Ureter (tissue), 1 donor: ENCODE measurements around the gene ZC3H12C. TPM values are rescaled to one million over a fixed set of nuclear protein-coding genes. Genes with fewer than 3 reads are reported as not detected.
"Not testable (repeated sequence)": the region's sequence is repeated elsewhere in the genome, so short reads cannot be mapped to it uniquely, and the experiment has no call there.

Experiments
- DNase-seq: peaks from one replicate; pipeline ENCODE4 v3.0.0-alpha.2; 2020; ENCODE audit warnings: low spot score
- total RNA-seq: library from RNA; stranded (reverse); gene quantifications from one replicate; pipeline ENCODE4 v1.2.4, GENCODE V29; 2023
- donor health status: DM: yes; HTN: yes; CAD: no.

Gene ZC3H12C
- total RNA-seq, 1 donor from 2014 or later = 19.1 TPM

DNA sequence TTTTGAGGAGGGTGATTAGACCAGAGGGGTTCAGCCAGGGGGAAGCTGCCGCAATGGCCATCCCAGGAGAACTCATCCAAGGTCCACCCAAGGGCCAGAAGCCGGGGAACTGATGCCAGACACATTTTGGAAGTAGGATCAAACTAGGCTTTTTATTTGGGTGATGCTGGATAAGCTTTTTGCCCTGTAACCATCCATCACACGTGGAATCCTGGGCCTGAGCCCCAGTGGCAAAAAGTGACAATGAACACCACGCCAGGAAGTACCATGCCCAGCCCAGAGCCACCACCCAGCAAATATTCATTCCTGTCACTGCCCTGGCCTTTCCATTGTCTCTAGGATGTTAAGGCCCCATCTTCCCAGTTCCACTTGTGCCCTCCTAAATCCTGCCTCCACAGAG lies 85.9 kb downstream of the ZC3H12C start:
- DNase-seq = no peak

DNA sequence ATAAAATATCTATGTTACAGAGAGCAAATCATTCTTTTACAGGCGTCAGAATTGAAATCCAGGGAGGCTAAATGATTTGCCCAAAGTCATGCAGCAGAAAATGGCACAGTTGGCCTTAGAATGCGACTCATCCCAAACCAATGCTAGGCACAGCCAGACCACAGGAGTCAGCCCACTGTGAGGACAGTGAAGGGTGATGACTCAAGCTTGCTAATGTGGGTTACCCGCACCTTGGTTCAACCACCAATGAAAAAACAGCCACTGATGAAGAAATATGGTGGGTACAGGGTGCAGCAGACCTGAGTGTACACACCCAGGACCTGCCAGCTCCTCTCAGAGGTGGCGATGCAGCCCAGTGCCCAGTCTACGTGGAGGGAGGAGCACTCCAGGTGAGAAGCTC lies 89.7 kb downstream of the ZC3H12C start:
- no peak for DNase-seq

DNA sequence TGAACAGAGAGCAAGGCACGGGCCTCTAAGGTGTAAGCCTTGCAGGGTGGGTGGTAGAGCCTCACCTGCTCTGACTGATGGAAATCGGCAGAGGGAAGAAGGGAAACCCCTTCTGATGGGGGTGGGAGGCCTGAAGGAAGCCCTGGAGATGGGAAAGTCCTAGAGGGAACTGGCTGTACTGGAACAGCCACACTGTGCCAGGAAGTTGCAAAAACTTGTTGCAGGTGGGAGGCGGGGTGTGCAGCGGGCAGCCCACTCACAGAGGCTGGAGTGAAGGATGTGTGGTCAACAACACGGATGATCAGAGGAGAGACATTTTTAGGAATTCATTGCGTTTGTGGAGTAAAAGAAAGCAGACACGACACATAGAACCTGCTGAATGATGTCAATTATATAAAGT lies 91.3 kb downstream of the ZC3H12C start:
- no peak for DNase-seq

DNA sequence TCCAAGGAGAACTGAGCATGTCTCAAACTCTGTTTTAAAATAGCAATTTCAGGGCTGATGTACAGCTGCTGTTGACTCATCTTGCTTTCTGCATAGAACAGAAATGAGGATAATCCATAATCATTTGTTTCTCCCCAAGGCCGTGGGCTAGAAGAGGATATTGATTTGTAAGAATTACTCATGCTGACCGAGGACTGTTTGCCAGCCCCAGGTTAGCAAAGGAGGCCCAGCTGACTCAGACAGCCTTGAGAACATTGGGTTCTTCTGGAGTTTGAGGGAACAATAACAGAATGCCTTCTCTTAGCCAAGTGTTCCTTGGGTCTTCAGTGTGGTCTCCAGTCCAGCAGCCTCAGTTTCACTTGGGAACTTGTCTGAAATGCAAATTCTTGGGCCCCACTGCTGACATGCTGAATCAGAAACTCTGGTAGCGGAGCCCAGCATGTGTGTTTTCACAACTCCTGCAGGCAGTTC lies 92.0 kb downstream of the ZC3H12C start:
- DNase-seq = no peak

DNA sequence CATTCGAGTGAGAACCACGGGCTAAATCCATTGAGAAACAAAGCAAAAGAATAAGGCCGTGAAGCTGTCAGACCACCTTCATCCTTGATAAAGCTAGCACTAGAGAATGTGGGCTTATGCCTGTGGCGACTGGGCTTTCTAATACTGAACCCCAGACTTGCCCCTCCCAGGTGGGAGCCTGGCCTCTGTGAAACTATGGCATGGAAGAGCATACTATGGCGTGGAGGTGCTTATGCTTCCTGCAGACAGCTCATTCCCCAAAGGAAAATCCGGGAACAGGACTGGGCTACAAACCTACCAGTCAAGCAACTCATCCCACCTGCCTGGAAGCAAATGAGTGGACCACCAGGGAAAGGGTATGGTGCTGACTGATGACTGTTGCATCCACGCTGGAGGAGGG lies 92.4 kb downstream of the ZC3H12C start:
- no peak for DNase-seq

DNA sequence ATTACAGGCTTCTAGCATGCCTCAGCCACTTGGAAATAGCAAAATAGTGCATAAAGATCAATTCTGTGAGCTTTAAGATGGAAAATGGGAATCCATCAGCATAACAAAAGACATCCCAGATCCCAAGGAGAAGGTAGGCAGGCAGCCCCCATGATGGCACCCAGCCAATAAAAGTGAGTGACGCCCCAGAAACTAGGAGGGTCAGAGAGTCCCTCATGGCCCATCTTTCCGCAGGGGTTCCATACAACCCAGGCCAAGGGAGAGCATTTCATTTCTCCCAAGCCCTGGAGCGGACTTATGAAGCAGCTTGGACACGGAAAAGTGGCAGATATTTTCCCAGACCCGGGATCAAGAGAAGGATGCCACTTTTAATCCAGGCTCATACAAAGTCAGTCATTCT lies 93.3 kb downstream of the ZC3H12C start:
- DNase-seq = no peak

DNA sequence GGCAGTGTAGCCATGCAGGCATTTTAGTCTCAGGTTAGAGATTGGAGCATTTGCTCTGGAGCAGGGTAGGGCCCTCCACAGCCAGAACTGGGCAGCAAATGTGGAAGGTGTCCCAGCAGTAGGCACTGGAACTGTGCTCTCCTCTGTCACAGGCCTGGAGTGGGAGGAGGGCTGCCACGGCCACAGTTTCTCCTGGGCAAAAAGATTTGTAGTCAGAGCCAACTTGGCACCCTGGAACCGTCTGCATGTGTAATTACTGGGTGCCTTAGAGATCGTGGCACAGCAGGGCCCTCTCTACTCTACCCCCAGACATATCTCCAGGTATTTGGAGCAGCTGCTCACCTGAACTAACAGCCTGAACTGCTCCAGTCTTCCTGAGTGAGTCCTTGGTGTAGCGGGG lies 93.7 kb downstream of the ZC3H12C start:
- no peak for DNase-seq

DNA sequence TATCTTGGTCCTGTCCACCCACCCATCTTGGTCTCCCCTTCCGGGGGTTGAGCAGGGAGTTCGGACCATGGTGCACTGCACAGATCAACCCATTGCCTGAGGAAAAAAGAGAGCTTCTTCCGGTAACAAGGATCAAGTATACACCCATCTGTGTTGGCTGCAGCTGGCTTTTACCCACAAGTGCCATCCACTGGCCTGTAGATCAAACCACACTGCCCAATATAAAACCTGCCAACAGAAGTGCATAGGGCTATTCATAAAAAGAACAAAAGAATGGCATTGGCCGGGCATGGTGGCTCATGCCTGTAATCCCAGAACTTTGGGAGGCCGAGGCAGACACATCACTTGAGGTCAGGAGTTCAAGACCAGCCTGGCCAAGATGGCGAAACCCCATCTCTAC lies 94.5 kb downstream of the ZC3H12C start:
- no peak for DNase-seq

DNA sequence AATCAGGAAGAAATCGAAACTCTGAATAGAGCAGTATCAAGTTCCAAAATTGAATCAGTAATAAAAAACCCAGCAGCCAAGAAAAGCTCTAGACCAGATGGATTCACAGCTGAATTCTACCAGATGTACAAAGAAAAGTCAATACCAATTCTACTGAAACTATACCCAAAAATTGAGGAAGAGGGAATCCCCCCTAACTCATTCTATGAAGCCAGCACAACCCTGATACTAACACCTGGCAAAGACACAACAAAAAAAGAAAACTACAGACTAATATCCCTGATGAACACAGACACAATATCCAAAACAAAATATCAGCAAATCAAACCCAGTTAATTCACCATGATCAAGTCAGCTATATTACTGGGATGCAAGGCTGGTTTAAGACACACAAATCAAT lies 97.7 kb downstream of the ZC3H12C start:
- DNase-seq = no peak

DNA sequence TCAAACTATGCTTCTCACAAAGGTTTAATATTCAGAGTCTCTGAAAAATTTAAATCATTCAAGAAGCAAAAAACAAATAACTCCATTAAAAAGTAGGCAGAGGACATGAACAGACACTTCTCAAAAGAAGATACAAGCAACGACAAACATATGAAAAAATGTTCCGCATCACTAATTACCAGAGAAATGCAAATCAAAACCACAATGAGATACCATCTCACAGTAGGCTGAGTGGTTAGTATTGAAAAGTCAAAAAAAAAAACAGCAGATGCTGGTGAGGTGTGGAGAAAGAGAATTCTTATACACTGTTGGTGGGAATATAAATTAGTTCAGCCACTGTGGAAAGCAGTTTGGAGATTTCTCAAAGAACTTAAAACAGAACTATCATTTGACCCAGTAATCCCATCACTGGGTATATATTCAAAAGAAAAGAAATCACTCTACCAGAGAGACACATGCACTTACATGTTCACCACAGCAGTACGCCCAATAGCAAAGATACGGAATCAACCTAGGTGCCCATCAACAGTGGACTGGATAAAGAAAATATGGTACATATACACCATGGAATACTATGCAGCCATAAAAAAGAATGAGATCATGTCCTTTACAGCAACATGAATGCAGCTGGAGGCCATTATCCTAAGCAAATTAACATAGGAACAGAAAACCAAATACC lies 99.6 kb downstream of the ZC3H12C start:
- DNase-seq = not testable (repeated sequence)

DNA sequence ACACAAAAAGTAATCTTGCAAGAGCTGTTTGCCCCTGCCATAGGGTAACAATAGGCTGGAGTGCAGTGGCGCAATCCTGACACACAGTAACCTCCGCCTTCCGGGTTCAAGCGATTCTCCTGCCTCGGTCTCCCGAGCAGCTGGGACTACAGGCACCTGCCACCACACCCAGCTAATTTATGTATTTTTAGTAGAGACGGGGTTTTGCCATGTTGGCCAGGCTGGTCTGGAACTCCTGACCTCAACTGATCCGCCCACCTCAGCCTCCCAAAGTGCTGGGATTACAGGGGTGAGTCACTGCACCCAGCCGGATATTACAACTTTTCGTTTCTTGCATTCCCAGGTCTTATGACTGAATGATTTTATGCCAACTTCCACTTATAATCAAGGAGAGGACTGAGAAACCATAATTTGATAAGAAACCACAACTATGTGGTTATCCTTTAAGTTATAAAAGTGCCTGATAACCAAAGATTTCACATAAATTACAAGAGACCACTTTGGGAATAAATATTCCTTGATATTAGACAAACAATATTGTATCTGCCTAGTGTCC lies 101.1 kb downstream of the ZC3H12C start:
- DNase-seq = not testable (repeated sequence)

DNA sequence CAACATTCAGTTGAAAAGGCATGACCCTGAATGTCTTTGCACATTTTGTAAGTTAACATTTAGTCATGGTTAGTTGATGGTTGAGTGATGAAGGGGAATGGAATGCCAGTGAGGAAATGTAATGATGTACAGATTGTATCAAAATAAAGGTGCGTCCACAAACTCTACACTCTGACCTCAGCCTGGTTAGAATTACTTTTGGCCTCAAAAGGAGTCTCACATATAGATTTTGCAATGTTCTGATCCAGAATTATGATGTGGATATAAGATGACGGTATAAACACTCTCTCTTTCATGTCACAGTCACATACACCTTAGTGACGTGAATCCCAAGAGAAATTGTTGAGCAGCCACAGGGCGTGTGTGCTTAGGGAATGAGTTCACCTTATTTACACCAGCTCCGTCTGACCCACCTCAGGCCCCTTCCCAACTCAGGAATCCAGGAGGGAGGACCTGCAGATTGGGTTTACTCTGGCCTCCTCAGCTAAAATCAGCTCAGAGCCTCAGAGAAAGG lies 103.1 kb downstream of the ZC3H12C start:
- DNase-seq = no peak

DNA sequence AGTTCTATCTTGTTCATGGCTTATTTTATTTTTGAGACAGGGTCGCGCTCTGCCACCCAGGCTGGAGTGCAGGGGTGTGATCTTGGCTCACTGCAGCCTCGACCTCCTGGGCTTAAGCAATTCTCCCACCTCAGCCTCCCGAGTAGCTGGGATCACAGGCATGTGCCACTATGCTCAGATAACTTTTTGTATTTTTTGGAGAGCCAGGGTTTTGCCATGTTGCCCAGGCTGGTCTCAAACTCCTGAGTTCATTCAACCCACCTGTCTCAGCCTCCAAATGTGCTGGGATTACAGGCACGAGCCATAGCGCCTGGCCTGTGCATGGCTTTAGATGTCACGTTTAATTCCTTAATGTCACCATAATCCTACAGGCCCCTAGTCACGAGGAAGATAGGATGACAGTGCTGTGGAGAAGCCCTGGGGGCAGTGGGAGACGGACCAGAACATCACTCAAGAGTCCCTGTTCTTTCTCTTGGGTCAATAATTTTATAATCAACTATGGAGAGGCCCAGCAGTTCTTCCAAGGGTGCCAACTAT lies 103.8 kb downstream of the ZC3H12C start:
- no peak for DNase-seq

DNA sequence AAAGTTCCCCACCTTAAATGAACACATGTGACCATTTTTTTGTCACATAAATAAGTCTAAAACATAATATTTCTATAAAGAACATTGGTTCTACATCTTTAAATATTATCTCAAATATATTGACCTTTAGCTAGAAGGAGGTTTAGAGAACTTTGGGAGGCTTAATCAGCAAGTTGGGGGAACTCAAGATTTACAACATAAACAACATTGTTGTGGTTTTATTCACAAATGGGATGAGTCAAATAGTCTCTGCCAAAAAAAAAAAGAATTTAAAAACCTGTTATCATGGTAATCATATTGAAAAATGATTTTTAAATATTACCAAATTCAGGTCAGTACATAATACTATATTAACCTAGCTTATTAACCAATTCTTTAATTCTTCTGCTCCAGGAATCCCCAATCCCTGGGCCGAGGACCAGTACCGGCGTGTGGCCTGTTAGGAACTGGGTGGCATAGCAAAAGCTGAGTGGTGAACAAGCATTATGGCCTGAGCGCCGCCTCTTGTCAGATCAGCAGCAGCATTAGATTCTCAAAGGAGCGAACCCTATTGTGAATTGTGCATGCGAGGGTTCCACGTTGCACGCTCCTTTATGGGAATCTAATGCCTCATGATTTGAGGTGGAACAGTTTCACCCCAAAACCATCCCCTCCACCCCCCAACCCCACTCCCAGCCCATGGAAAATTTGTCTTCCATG lies 105.0 kb downstream of the ZC3H12C start:
- no peak for DNase-seq

DNA sequence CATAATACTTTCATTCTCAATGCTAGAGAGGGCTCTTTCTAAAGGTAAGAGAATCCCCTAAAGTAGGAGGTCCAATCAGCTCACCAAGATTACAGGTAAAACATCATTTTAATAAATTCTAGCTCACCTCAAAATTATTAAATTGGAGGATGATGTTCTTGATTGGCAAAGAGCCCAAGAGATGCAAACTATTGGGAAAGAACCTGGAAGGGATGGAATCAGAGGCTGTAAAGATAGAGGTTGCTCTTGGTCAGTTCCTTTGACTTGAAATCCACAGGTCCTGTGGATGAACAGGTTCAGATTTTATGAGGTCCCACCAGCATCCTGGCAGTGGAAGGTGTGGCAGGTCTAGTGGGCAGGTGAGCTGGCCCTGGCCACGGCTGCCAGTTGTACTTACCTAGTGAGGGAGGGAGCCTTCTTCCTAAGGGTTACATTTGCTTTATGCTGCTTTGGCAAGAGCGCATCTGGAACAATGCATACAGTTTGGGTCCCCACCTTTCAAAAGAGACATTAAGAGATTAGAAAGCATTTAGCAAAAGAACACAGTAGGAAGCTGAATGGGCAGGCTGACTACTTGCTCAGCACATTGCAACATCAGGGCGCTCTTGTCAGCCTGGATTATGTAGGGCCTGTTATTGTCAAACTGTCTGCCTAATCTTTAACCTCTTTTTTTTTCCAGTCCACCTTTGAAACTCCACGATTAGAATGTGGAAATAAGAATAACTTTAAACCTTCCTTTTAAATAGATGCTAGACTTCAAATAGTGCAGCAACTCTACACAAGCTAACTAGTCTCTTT lies 106.2 kb downstream of the ZC3H12C start:
- DNase-seq = no peak

DNA sequence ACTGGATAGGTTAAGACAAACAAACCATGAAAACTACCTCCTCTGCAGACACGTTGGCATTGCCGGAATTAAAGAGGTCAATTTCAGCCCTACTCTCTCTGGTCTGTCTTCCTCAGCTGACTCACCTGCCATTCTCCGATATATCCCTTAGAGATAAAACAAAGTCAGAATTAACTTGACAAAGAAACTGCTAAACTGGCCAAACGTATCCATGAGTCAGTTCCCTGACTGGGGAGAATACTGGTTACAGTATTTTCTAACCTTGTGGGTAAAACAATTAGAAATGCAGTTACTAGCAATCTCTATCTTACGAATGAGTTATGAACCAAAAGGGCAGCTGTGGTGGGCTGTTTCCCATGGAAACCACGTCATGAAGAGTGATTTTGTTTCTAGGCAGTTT lies 107.0 kb downstream of the ZC3H12C start:
- DNase-seq = no peak

DNA sequence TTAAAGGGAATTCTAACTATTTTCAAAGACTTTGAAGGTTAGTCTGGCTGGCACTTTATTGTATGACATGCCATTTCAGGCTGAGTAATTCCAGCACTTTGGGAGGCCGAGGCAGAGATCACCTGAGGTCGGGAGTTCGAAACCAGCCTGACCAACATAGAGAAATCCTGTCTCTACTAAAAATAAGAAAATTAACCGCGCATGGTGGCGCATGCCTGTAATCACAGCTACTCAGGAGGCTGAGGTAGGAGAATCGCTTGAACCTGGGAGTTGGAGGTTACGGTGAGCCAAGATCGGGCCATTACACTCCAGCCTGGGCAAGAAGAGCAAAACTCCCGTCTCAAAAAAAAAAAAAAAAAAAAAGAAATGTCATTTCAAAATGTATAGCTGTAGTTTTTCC lies 107.6 kb downstream of the ZC3H12C start:
- no peak for DNase-seq

DNA sequence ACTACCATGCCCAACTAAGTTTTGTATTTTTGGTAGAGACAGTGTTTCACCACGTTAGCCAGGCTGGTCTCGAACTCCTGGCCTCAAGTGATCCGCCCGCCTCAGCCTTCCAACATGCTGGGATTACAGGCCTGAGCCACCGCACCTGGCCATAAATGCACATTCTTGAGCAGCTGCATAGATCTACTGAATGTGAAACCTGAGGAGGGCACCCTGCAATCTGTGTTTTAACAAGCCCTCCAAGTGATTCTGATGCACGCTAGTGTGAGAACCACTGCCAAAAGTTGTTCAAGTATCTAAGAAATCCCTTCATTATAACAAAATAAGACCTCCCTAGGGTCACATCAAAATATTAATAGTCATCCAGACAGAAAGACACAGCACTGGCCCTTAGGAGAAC lies 113.9 kb downstream of the ZC3H12C start:
- DNase-seq = no peak

DNA sequence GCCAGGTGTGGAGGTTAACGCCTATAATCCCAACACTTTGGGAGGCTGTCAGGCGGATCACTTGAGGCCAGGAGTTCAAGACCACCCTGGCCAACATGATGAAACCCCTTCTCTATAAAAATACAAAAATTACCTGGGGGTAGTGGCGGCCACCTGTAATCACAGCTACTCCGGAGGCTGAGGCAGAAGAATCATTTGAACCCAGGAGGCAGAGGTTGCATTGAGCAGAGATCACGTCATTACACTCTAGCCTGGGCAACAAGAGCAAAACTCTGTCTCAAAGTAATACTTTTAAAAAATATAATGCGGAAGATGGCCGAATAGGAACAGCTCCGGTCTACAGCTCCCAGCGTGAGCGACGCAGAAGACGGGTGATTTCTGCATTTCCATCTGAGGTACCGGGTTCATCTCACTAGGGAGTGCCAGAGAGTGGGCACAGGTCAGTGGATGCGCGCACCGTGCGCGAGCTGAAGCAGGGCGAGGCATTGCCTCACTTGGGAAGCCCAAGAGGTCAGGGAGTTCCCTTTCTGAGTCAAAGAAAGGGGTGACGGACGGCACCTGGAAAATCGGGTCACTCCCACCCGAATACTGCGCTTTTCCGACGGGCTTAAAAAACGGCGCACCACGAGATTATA lies 115.6 kb downstream of the ZC3H12C start:
- not testable (repeated sequence) for DNase-seq

DNA sequence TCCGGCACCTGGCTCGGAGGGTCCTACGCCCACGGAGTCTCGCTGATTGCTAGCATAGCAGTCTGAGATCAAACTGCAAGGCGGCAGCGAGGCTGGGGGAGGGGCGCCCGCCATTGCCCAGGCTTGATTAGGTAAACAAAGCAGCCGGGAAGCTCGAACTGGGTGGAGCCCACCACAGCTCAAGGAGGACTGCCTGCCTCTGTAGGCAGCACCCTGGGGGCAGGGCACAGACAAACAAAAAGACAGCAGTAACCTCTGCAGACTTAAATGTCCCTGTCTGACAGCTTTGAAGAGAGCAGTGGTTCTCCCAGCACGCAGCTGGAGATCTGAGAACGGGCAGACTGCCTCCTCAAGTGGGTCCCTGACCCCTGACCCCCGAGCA lies 116.1 kb downstream of the ZC3H12C start:
- not testable (repeated sequence) for DNase-seq

DNA sequence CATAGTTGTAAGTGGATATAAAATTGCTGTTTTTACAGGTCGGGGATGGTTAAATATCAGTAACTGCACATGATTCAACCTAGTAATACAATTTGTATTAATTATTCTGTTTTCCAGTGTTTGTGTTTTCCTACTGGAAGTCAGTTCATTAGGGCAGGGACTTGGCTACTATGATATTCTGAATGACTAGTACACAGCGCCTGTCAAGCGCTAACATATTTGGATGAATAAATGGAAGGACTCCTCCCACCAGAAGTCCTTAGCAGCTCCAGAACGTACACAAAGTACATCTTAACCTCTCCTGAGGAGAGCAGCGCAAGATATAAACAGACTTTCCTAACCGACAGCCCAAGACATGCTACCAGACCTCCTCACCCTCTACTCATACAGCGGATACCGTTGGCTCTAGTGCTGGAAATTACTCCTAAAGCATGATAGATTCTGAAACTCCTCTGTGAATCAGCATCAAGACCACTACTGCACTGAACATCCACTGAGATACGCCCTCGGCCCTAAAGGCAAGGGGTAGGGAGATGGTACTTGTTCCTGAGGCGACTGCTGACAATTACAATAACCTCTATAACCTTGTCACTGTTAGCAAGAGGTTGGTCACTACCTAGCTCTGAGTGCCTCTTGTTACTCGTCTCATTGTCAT lies 124.2 kb downstream of the ZC3H12C start:
- no peak for DNase-seq
